ENCODE results near the gene SCUBE3. TPM values are rescaled to one million over a fixed set of nuclear protein-coding genes. Genes with fewer than 3 reads are reported as not detected.

The SCUBE3 gene
- total RNA-seq: 0.26 and 0.76 TPM in 2 replicates

GRCh38 chr6:35213824-35214756 is at the start of gene SCUBE3:
Gene SCUBE3 (plus strand): TSS chr6:35213956. CDS start chr6:35214419, 463 bp downstream.
- DNase-seq (ENCODE audit: low read depth in 2 of 2): peak in 1 of 2 donors; percentile 48

- DNase-seq (ENCODE audit: low read depth in 2 of 2): no peak
These were observed 49.5 kb upstream of the SCUBE3 start for GRCh38 chr6:35164277-35164676.

- DNase-seq (ENCODE audit: low read depth in 2 of 2): no peak
These were observed 48.9 kb upstream of the SCUBE3 start for GRCh38 chr6:35164868-35165267.

GRCh38 chr6:35165630-35166071 is 48.1 kb upstream of the SCUBE3 start:
- DNase-seq (ENCODE audit: low read depth in 2 of 2): peak in 1 of 2 donors; percentile 11

GRCh38 chr6:35166116-35166515 is 47.6 kb upstream of the SCUBE3 start:
- no peak for DNase-seq (ENCODE audit: low read depth in 2 of 2)

GRCh38 chr6:35166520-35166919 is 47.2 kb upstream of the SCUBE3 start:
- no peak for DNase-seq (ENCODE audit: low read depth in 2 of 2)

- DNase-seq (ENCODE audit: low read depth in 2 of 2): no peak
These were observed 46.3 kb upstream of the SCUBE3 start for GRCh38 chr6:35167505-35167904.

- no peak for DNase-seq (ENCODE audit: low read depth in 2 of 2)
These were observed 45.3 kb upstream of the SCUBE3 start for GRCh38 chr6:35168461-35168861.

GRCh38 chr6:35170166-35170565 is 43.6 kb upstream of the SCUBE3 start:
- no peak for DNase-seq (ENCODE audit: low read depth in 2 of 2)

- no peak for DNase-seq (ENCODE audit: low read depth in 2 of 2)
These were observed 42.9 kb upstream of the SCUBE3 start for GRCh38 chr6:35170891-35171290.

GRCh38 chr6:35173044-35173426 is 40.7 kb upstream of the SCUBE3 start:
- no peak for DNase-seq (ENCODE audit: low read depth in 2 of 2)

- DNase-seq (ENCODE audit: low read depth in 2 of 2): peak in 1 of 2 donors; percentile 49
These were observed 40.2 kb upstream of the SCUBE3 start for GRCh38 chr6:35173427-35174087.

- no peak for DNase-seq (ENCODE audit: low read depth in 2 of 2)
These were observed 39.7 kb upstream of the SCUBE3 start for GRCh38 chr6:35174088-35174434.

- no peak for DNase-seq (ENCODE audit: low read depth in 2 of 2)
These were observed 39.3 kb upstream of the SCUBE3 start for GRCh38 chr6:35174501-35174900.

- DNase-seq (ENCODE audit: low read depth in 2 of 2): no peak
These were observed 37.3 kb upstream of the SCUBE3 start for GRCh38 chr6:35176301-35177024.

GRCh38 chr6:35177157-35177556 is 36.6 kb upstream of the SCUBE3 start:
- no peak for DNase-seq (ENCODE audit: low read depth in 2 of 2)

- DNase-seq (ENCODE audit: low read depth in 2 of 2): peak in 1 of 2 donors; percentile 62
These were observed 36.2 kb upstream of the SCUBE3 start for GRCh38 chr6:35177596-35177995.

- DNase-seq (ENCODE audit: low read depth in 2 of 2): no peak
These were observed 35.7 kb upstream of the SCUBE3 start for GRCh38 chr6:35178012-35178411.

GRCh38 chr6:35178932-35179832 is 34.6 kb upstream of the SCUBE3 start:
- no peak for DNase-seq (ENCODE audit: low read depth in 2 of 2)

GRCh38 chr6:35179901-35180535 is 33.7 kb upstream of the SCUBE3 start:
- DNase-seq (ENCODE audit: low read depth in 2 of 2): no peak

All from dermis microvascular lymphatic vessel endothelial cell (primary cell).